HUES6 (cell line): ENCODE data around the gene ABL2.
"Not testable (repeated sequence)": the region's sequence is repeated elsewhere in the genome, so short reads cannot be mapped to it uniquely, and the experiment has no call there.

ENCODE experiments used
- H3K27ac ChIP-seq: 2 replicates; pipeline ENCODE4 v1.7.0; 2013; ENCODE audit warnings: low read depth, mild to moderate bottlenecking, low read length, inconsistent platforms
- H3K27me3 ChIP-seq: 2 replicates; pipeline ENCODE4 v1.6.1; 2013; ENCODE audit warnings: low read length; ENCODE audit not compliant: control insufficient read depth, insufficient read depth
- H3K36me3 ChIP-seq: 2 replicates; pipeline ENCODE4 v1.6.1; 2013; ENCODE audit warnings: low read length; ENCODE audit not compliant: control insufficient read depth, insufficient read depth
- H3K4me1 ChIP-seq: 2 replicates; pipeline ENCODE4 v1.6.1; 2013; ENCODE audit warnings: low read length; ENCODE audit not compliant: control insufficient read depth, insufficient read depth
- H3K4me3 ChIP-seq: 2 replicates; pipeline ENCODE4 v1.5.1; 2013; ENCODE audit warnings: low read depth, low read length
- H3K9ac ChIP-seq: one replicate; pipeline ENCODE4 v1.6.1; 2013; ENCODE audit warnings: mild to moderate bottlenecking, low read length
- H3K9me3 ChIP-seq: 2 replicates; pipeline ENCODE4 v1.6.1; 2013; ENCODE audit warnings: low read depth, low read length; ENCODE audit not compliant: control insufficient read depth, insufficient read depth

Gene ABL2

DNA sequence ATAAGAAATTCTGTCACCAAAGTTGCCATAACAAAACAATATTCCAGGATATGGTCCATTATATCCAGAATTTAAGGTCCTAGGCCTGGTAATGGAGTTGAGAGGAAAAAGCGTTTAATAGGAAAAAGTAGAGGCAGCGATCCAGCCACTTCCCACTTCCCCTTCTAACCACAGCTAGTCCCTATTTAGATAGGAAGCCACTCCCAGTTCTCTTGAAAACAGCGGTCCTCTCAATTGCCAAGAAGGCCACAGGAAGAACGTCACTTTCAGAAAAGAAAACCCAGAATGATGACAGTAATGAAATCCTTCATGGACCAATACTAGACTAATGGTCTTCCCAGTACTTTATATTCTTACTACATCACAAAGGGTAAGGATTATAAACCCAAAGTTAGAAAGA, 38.6 kb downstream of the ABL2 start:
- Histone ChIP-seq H3K4me1 (no peaks in the 10 kb centered on the region), H3K9me3 (no peaks in the 10 kb centered on the region), H3K27me3 (no peaks in the 10 kb centered on the region), H3K27ac (no peak overlapping the region), H3K4me3 (no peak overlapping the region), H3K9ac (no peak overlapping the region), H3K36me3 (no peaks in the 10 kb centered on the region)

DNA sequence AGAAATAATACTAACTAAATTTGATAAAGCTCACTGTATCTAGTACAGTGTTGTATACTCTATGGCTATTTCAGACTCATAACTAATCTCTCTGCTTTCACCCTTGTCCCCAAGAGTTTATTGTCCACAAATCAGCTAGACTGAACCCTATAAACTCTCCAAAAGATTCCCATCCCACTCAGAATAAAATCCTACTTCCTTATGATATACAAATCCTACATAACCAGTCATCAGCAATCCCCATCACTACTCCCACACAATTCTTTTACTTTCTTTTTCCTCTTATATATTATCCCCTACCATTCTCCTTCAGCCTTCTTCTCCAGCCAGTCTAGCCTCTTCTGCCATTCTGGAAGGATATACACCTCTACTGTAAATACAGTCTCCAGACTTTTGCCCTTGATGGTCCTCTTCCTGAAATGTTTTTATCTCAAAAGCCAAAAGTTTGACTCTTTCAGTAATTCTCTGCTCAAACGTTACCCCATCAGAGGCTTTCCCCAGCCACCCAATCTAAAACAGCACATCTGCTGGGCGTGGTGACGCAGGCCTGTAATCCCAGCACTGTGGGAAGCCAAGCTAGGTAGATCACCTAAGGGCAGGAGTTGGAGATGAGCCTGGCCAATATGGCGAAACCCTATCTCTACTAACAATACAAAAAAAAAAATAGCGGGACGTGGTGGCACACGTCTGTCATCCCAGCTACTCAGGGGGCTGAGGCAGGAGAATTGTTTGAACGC, 41.6 kb downstream of the ABL2 start:
- Histone ChIP-seq H3K27ac (no peak overlapping the region), H3K9ac (no peak overlapping the region), H3K4me1 (no peaks in the 10 kb centered on the region), H3K36me3 (no peaks in the 10 kb centered on the region), H3K9me3 (no peaks in the 10 kb centered on the region), H3K4me3 (no peak overlapping the region), H3K27me3 (no peaks in the 10 kb centered on the region)

DNA sequence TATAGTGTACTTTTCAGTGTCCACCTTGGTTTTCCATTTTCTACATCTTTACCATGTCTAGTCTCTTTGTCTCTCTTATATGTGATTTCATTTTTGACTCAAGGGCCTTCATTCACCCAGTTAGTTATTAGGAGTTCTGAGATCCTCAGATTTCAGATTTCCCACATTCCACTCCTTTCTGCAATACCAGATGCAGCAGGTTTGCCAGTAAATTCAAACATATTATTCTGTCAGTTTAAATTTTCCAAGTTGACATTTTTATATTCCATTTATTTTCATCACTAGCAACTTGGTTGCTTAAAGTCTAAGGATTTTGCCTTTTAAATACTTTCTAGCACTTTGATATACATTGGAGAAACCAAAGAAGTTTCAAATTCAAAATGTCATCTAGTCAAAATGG, 42.4 kb downstream of the ABL2 start:
- no peaks in the 10 kb centered on the region for H3K36me3 ChIP-seq
- no peak overlapping the region for H3K27ac ChIP-seq
- H3K27me3 ChIP-seq = no peaks in the 10 kb centered on the region
- H3K4me3 ChIP-seq = no peak overlapping the region
- H3K9me3 ChIP-seq = no peaks in the 10 kb centered on the region
- no peak overlapping the region for H3K9ac ChIP-seq
- H3K4me1 ChIP-seq = no peaks in the 10 kb centered on the region

DNA sequence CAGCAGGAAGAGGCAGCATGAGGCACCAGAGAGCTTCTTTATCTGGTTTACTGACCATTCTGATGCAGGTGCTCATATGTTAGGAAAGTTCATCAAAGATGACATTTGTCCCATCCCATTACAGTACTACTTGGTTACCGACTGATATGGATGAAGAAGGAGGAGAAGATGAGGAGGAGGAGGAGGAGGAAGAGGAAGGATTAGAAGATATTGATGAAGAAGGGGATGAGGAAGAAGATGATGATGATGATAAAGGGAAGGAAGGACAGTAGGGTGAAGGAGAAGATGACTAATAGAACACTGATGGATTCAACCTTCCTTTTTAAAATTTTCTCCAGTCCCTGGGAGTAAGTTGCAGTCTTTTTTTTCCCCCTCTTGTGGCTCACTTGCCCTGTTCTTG, 45.1 kb downstream of the ABL2 start:
- H3K4me3 ChIP-seq = no peak overlapping the region
- H3K36me3 ChIP-seq = no peaks in the 10 kb centered on the region
- H3K9ac ChIP-seq = no peak overlapping the region
- H3K4me1 ChIP-seq = no peaks in the 10 kb centered on the region
- H3K27ac ChIP-seq = no peak overlapping the region
- no peaks in the 10 kb centered on the region for H3K9me3 ChIP-seq
- no peaks in the 10 kb centered on the region for H3K27me3 ChIP-seq

DNA sequence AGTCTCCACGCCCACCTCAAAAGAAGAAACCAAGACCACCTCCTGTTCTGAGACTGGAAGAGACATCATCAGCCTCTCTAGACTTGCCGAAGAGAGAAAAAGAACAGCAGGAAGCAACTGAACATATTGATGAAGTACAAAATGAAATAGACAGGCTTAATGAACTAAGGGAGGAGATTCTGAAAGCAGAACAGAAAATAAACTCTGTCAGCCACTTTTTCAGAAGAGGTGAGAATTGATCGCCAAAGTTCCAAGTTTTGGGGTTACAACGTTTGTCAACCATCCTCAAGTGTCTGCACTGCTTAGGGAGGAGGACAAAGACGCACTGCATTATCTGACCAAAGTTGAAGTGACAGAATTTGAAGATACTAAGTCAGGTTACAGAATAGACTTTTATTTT, 45.6 kb downstream of the ABL2 start:
- H3K4me3 ChIP-seq = no peak overlapping the region
- H3K27me3 ChIP-seq = no peaks in the 10 kb centered on the region
- no peaks in the 10 kb centered on the region for H3K4me1 ChIP-seq
- no peaks in the 10 kb centered on the region for H3K9me3 ChIP-seq
- H3K36me3 ChIP-seq = no peaks in the 10 kb centered on the region
- H3K27ac ChIP-seq = no peak overlapping the region
- no peak overlapping the region for H3K9ac ChIP-seq

DNA sequence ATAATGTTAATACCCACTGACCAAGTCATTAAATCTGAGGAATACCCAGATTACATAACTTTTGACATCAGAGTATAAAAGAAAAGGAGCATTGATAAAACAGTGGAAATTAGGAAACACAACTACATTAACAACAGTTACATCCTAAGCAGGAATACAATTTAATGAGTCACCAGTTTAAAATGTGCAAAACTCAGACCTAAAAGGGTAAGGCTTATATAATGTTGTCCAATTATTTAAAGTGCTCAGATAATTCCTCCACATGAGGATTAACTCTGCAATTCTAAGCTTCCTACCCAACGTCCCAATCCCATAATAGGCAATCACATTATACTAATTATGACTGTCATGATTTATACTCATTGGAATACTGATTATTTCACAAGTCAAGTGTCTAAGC, 50.5 kb downstream of the ABL2 start:
- Histone ChIP-seq H3K4me3 (no peak overlapping the region), H3K9me3 (no peaks in the 10 kb centered on the region), H3K36me3 (no peaks in the 10 kb centered on the region), H3K9ac (no peak overlapping the region), H3K27me3 (no peaks in the 10 kb centered on the region), H3K27ac (no peak overlapping the region), H3K4me1 (no peaks in the 10 kb centered on the region)

DNA sequence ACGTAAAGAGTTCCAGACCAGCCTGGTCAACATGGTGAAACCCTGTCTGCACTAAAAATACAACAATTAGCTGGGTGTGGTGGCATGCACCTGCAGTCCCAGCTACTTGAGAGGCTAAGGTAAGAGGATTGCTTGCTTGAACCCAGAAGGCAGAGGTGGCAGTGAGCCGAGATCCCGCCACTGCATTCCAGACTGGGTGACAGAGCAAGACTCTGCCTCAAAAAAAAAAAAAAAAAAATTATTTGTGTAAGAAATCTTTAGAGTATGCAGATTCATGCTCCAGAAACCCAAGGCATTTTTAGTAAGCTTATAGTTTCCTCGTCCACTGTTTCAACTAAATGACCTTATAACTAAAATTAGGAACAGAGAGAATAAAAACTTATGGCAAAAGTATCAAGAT, 51.3 kb downstream of the ABL2 start:
- Histone ChIP-seq H3K9ac (no peak overlapping the region), H3K9me3 (no peaks in the 10 kb centered on the region), H3K36me3 (no peaks in the 10 kb centered on the region), H3K27me3 (no peaks in the 10 kb centered on the region), H3K4me1 (no peaks in the 10 kb centered on the region), H3K27ac (no peak overlapping the region), H3K4me3 (no peak overlapping the region)

DNA sequence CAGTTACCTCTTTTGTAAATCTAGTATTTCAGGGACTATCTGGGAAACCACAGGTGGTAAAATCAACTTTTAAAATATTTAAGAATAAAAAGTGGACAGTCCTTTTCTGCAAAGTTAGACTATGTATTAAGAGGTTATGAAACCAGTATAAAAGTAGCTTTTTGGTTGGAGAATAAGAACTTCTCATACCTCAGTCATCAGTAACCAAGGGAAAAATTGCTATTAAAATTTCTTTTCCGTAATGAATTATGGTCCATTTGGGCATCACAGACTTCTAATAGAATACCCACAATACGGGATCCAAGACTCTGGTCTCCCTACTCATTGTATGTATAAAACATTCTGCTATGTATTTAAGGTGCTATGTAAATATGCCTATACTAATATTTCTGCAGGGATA, 51.9 kb downstream of the ABL2 start:
- H3K9ac ChIP-seq = no peak overlapping the region
- no peaks in the 10 kb centered on the region for H3K36me3 ChIP-seq
- no peaks in the 10 kb centered on the region for H3K4me1 ChIP-seq
- no peak overlapping the region for H3K4me3 ChIP-seq
- H3K9me3 ChIP-seq = no peaks in the 10 kb centered on the region
- no peaks in the 10 kb centered on the region for H3K27me3 ChIP-seq
- no peak overlapping the region for H3K27ac ChIP-seq

DNA sequence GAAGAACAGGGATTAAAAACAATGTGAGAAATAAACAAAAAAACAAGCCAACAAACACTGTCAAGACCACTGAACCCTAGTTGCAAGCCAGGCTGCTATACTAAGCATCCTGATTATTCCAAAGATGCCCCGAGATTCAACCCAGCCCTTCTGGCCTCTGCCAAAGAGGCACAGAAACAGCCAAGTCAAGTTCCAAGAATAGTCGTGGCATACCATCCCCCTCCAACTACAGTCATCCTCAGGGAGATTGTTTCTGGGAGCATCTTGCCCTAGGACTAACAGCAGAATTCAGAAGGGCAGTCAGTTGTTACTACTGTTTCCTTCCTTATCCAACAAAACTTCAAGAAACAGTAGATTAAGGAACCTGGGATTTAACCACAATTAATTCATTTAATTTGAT, 52.3 kb downstream of the ABL2 start:
- no peaks in the 10 kb centered on the region for H3K36me3 ChIP-seq
- H3K9me3 ChIP-seq = no peaks in the 10 kb centered on the region
- no peaks in the 10 kb centered on the region for H3K4me1 ChIP-seq
- no peaks in the 10 kb centered on the region for H3K27me3 ChIP-seq
- no peak overlapping the region for H3K4me3 ChIP-seq
- no peak overlapping the region for H3K9ac ChIP-seq
- no peak overlapping the region for H3K27ac ChIP-seq

DNA sequence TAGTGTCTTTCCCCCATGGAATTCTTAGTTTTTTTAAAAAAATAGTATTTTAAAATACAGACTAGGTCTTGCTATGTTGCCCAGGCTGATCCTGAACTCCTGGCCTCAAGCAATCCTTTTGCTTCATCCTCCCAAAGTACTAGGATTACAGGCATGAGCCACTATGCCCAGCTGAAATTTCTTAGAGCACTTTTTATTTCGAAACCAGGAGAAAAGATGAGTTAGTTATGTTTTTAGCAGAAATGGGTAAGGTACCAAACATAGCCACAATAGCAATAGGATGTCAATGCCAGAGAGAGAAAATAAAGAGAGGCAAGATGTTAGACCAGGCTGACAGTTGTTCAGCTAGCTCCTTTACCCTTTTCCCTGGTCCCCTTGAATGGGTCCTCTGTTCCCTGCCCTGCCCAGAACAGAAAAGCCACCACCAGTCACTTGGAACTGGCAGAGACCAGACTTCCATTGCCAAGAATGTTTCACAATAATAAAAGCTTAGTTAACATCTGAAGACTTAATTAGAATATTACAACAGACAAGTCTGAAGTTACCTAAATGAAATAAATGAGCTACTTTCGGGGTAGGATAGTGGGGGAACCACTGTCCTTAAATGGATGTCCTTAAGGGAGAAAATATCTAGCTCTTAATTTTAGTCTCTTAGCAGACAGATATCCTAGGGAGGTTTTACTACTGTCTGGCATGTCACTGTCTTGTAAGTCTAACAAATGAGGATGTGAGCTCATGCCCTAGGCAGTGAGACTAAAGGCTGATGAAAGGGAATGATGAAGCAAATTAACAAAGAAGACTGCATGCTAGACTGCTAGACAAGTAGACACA, 54.3 kb downstream of the ABL2 start:
- Histone ChIP-seq H3K36me3 (no peaks in the 10 kb centered on the region), H3K27ac (no peak overlapping the region), H3K27me3 (no peaks in the 10 kb centered on the region), H3K9ac (no peak overlapping the region), H3K4me1 (no peaks in the 10 kb centered on the region), H3K9me3 (no peaks in the 10 kb centered on the region), H3K4me3 (no peak overlapping the region)

DNA sequence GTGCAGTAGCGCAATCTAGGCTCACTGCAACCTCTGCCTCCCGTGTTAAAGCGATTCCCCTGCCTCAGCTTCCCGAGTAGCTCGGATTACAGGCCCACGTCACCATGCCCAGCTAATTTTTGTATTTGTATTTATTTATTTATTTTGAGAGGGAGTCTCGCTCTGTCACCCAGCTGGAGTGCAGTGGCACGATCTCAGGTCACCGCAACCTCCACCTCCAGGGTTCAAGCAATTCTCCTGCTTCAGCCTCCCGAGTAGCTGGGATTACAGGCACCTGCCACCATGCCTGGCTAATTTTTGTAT, 59.1 kb downstream of the ABL2 start:
- not testable (repeated sequence) for H3K4me1 ChIP-seq, H3K4me3 ChIP-seq, H3K9me3 ChIP-seq, H3K36me3 ChIP-seq, H3K27ac ChIP-seq, H3K27me3 ChIP-seq, H3K9ac ChIP-seq
